Renal cortex interstitium (tissue), 11 donors: Measurements from ENCODE around the gene SDC3. TPM values are rescaled to one million over a fixed set of nuclear protein-coding genes. Genes with fewer than 3 reads are reported as not detected.

ENCODE experiments used
- DNase-seq, 11 donors: peaks; one replicate each; pipeline ENCODE4 v3.0.0-alpha.2; 2013; ENCODE audit warnings: low read depth in 9 of 11, low spot score in 4 of 11; ENCODE audit errors: extremely low read depth in 1 of 11
- polyA plus RNA-seq, 3 donors: library from polyadenylated mRNA; unstranded; fragments of 120-200 nt; gene quantifications; one replicate each; pipeline ENCODE4 v1.2.1, GENCODE V29; 2013; ENCODE audit not compliant: insufficient read length in 3 of 3

SDC3 gene
- polyA plus RNA-seq, 3 donors, result 22.0 to 31.2 (median 29.0) TPM

DNA sequence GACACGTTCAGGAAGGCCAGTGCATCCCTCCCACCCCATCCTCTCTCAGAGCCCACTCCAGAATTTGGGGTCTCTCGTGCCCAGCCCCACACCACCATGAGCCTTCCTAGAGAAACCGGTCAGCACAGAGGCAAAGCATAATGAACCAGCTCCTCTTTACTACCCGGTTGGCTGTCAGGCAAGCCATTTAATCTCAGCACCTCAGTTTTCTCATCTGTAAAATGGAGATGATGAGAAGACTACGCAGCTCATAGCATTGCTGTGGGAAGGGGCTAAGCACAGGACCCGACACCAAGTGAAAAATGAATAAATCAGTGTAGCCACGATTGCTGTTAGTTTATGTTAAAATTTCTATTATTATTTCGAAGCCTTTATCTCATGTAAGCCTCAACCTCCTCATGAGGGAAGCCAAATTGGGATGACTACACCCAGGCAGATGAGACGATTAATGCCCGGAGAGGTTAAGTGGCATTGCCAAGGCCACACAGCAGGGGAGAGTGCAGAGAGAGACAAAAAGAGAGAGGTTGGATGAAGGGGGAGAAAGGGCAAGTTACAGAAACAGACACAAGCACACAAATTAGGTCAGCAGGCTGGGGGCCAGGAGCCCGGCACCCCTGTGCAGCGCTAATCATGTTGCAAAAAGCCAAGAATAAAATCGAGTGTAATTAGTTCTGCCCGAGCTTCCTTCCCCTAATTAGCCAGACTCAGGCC, 25.7 kb downstream of the SDC3 start:
- DNase-seq, result no peak

DNA sequence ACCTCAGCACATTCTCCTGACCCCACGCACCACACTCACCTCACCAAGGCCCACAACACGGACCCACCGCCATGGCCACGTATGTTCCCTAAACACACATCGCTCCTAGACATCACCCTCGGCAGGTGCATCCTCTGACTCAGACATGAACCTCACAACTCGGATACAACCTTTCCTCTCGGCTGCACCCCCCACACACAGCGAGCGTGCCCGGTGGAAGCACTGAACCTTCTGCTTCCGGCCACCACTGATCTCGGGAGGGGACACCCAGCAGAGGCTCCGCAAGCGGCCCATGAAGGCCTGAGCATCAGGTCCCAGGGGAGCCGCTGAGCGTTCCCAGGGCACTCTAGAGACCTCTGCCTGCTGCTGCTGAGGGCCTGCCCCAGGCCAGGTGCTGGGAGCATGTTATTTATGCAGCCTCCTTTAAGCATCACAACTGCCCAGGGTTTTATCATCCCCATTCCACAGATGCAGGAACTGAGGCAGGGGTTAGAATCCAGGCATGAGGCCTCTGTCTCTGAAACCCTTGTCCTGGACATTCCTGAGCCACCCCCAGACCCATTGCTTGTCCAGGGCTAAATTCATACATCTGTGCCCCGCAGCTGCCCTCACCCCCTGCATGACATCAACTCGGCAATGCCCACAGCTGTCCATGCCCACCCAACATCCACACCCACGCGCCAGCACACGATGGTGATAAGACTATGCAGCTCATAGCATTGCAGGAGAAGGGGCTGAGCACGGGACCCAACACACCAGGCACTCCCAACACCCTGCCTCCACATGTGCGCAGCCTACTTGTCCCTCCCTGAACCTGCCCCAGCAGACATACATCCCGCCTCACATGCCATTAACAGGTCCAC, 27.0 kb downstream of the SDC3 start:
- no peak for DNase-seq

DNA sequence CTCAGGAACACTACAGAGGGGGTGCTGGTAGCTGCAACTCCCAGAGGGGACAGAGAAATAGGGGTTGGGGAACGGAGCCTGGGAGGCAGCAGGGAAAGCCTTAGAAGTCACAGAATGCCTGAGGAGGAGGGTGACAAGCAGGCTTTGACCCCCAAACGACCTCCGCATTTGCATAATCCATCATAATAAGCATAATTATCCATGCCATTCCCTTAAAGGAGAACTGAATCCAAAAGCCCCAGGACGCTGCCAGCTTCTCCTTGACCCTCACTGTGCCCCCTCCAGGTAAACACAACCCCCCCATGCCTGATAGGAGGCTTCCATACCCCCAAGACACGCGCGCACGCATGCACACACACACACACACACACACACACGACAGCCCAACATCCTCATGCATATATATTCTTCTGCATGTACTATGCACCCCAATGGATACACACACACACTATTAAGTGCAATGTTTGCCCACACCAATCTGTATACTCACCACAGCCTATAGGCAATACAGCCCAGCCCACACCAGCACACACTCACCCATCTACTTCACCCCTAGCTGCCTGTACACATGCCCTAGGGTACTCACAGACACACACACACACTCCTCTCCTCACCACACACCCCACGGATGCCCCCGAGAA, 27.8 kb downstream of the SDC3 start:
- no peak for DNase-seq

DNA sequence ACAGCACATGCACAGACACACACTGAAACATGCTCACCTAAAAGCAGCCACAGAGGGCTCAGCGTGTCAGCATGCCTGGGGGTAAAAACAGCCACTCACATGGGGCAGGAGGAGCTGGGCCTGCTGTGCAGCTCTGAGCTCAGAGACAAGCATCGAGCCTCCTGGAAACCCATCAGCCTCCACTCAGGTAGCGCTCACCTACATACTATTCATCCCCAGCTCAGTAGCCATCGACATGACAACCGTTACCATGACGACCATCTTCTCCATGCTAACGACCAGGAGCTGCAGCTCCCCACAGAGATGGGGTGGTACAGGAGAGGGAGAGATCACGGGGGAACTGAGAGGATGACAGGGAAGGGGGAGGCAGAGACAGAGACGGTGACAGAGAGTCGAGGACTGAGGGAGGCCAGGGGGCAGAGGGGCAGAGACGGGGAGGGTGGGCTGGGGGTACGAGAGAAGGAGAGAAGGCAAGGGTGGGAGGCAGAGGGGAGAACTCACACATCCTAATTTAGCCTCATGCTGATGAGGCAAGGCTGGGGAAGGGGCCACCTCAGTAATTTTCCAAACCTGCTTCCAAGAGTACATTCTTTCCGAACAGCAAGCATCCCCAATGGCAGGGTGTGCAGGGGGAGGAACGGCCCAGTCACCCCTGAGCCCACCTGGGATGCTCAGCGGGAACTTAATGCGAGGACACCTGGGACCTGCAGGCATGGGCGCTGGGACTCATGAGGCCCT, 28.4 kb downstream of the SDC3 start:
- DNase-seq, result no peak

GRCh38 chr1:30879126-30879786, 29.3 kb downstream of the SDC3 start:
- no peak for DNase-seq

GRCh38 chr1:30878559-30878958, 30.0 kb downstream of the SDC3 start:
- no peak for DNase-seq

GRCh38 chr1:30878016-30878415, 30.5 kb downstream of the SDC3 start:
- DNase-seq, result no peak

DNA sequence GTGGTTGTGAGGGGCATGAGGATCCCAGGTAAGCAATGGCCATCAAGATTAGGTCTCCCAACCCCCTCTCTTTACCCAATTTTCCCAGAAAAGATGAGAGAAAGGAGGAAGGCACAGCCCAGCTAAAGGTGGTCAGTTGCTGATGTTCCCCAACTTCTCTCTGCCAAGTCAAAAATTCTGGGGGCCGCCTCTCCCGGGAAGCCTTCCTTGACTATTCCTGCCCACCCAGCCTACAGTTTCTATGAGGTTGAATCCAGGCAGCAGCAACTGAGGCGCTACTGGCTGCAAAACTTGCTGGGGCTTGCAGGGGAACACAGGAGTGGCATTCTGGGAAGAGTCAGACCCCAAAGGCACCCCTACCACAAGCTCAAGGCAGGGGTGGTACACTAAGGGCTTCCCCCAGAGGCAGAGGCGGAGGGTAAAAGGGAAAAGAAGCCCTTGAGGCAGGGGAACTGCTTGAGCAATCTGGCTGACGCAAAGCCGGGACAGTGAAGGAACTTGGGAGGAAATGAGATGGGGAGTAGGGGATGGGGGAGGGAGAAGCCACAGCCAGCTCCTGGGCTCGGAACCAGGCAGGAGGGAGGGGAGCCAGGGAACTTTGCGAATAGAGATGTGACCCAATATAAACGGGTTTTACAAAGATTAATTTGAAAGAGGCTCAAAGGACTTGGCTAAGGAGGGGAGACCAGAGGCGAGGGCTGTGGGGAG, 31.2 kb downstream of the SDC3 start:
- no peak for DNase-seq

GRCh38 chr1:30876451-30877204, 31.9 kb downstream of the SDC3 start:
- DNase-seq, result no peak

GRCh38 chr1:30875916-30876315, 32.6 kb downstream of the SDC3 start:
- no peak for DNase-seq

DNA sequence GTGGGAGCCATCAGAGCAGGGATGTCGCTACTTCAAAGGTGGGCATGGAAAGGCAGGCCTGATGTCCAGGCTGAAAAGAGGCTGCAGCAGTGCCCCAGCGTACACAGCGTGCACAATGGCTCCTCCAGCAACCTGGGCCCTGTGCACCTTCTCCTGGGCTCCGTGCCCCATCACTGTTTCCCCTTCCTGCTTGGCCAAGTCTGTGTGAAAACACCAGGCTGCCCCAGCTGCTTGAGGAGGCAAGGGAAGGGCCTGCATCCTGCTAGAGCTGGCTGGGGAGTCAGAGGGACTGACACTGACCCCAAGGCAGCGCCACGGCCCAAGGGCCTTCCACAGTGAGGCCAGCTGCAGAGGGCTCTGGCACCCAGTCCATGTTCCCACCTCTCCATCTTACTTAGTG, 33.4 kb downstream of the SDC3 start:
- DNase-seq, result no peak

GRCh38 chr1:30874176-30874575, 34.4 kb downstream of the SDC3 start:
- DNase-seq, result no peak

- no peak for DNase-seq
These were observed 35.7 kb downstream of the SDC3 start for GRCh38 chr1:30872948-30873263.

- no peak for DNase-seq
These were observed 36.3 kb downstream of the SDC3 start for GRCh38 chr1:30872033-30872947.

DNA sequence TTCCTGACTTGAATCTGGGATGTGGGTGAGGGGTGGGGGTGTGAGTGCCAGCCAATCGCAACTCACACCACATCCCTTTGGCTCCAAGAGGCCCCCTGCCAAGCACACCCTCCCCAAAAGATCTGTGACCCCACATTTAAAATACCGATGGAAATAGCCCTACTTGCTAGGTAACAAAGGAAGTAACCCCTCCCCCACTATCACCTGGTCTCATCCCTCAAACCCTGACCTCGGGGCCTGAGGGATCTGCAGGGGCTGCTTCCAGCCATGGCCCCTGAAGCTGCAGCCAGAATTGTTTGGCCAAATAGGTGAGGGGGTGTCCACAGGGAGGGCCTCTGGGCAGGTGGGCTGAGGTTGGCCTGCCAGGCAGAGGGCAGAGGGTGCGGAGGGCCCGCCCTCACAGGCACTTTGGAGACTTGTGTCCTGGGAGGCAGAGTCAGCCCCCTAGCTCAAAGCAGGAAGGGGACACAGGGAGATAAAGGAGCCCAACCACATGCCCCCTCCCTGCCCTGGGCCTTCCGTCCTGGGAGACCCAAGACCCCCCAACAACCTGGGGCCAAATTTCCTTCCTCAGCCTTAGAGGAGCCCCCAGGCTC, 37.2 kb downstream of the SDC3 start:
- DNase-seq, result no peak

- no peak for DNase-seq
These were observed 37.9 kb downstream of the SDC3 start for GRCh38 chr1:30870656-30871055.
